WTC11 (cell line): ENCODE results near the gene DIP2A.

Experiments used
- AFF4 ChIP-seq: sonication (generic); formaldehyde crosslinking; IDR thresholded peaks from 2 replicates; pipeline ENCODE4 v1.8.1; 2023; ENCODE audit warnings: mild to moderate bottlenecking, missing genetic modification reagents, borderline replicate concordance
- CTCF ChIP-seq: fragments of 200-600 bp; IDR thresholded peaks from 2 replicates; pipeline ENCODE4 v1.8.0; 2022; ENCODE audit warnings: antibody characterized with exemption
- NFYB ChIP-seq: sonication (generic); formaldehyde crosslinking; conservative IDR thresholded peaks from 2 replicates; pipeline ENCODE4 v1.8.0; 2022; ENCODE audit warnings: low read depth, missing genetic modification reagents
- TP53 ChIP-seq: sonication (generic); formaldehyde crosslinking; IDR thresholded peaks from 2 replicates; pipeline ENCODE4 v1.8.1; 2023; ENCODE audit warnings: mild to moderate bottlenecking, missing genetic modification reagents
- USF2 ChIP-seq: sonication (generic); formaldehyde crosslinking; IDR thresholded peaks from 2 replicates; pipeline ENCODE4 v1.8.1; 2023; ENCODE audit warnings: mild to moderate bottlenecking, missing genetic modification reagents, moderate library complexity

GRCh38 chr21:46483300-46484295, 24.9 kb downstream of the DIP2A start:
- no peak for TF ChIP-seq CTCF
- TF ChIP-seq NFYB (CRISPR knock-in tag): no peak
- TF ChIP-seq TP53 (CRISPR knock-in tag): no peak
- TF ChIP-seq USF2 (CRISPR knock-in tag): no peak
- no peak for TF ChIP-seq AFF4 (CRISPR knock-in tag)
